Osteocyte (in vitro differentiated cells): ENCODE measurements around the gene KAT2B. TPM values are rescaled to one million over a fixed set of nuclear protein-coding genes. Genes with fewer than 3 reads are reported as not detected.

Experiments used
- DNase-seq: peaks from one replicate; pipeline ENCODE4 v3.0.0; 2021; ENCODE audit warnings: mixed read lengths; ENCODE audit not compliant: unreplicated experiment; ENCODE audit errors: extremely low spot score
- H3K27ac Mint-ChIP-seq: one replicate; pipeline ENCODE4 v1.8.0; 2021; ENCODE audit warnings: mild to moderate bottlenecking, mixed read lengths; ENCODE audit not compliant: unreplicated experiment
- H3K27me3 Mint-ChIP-seq: one replicate; pipeline ENCODE4 v1.8.0; 2021; ENCODE audit warnings: mixed read lengths; ENCODE audit not compliant: unreplicated experiment
- H3K36me3 Mint-ChIP-seq: one replicate; pipeline ENCODE4 v1.8.0; 2021; ENCODE audit warnings: mixed read lengths; ENCODE audit not compliant: unreplicated experiment
- H3K4me1 Mint-ChIP-seq: one replicate; pipeline ENCODE4 v1.8.0; 2021; ENCODE audit warnings: mixed read lengths; ENCODE audit not compliant: unreplicated experiment
- H3K4me3 Mint-ChIP-seq: one replicate; pipeline ENCODE4 v1.8.0; 2021; ENCODE audit warnings: mild to moderate bottlenecking, moderate library complexity, mixed read lengths; ENCODE audit not compliant: unreplicated experiment
- H3K9me3 Mint-ChIP-seq: one replicate; pipeline ENCODE4 v1.8.0; 2021; ENCODE audit warnings: mixed read lengths; ENCODE audit not compliant: unreplicated experiment
- total RNA-seq: library from RNA; stranded (reverse); gene quantifications from 2 replicates; pipeline ENCODE4 v1.2.1, GENCODE V29; 2021
- TF ChIP-seq, protein P1 (sequence below): fragments of 200-600 bp; sonication (generic); IDR thresholded peaks from 2 replicates; pipeline ENCODE4 v1.5.0; 2021; ENCODE audit warnings: antibody characterized with exemption, mild to moderate bottlenecking, moderate library complexity

KAT2B gene
- total RNA-seq, 1 donor from 2014 or later, result 15.7 TPM

DNA sequence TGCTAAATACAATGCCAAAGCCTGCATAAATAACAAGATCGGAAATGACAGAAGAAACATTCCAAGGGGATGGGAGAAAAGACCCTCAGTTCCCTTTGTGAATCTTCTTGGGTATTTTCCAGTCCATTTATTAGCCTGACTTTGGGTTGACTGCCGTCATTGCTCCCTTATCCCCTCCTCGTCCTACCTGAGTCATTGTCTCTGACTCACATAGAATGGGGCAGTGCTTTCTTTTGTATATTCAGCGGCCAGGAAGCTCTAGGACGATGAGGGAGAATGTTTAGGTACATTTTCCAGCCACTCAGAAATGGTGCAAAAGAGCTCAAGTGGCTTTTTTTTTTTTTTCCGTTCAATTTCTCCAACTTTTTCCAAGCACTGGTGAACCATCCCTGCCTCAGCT lies 71.6 kb downstream of the KAT2B start:
- Mint-ChIP-seq H3K4me3 (no peak overlapping the region), H3K9me3 (no peaks in the 10 kb centered on the region), H3K27ac (no peak overlapping the region), H3K36me3 (peaks cover 19% of the 10 kb centered on the region), H3K27me3 (no peaks in the 10 kb centered on the region), H3K4me1 (no peaks in the 10 kb centered on the region)
- TF ChIP-seq, protein P1, sequence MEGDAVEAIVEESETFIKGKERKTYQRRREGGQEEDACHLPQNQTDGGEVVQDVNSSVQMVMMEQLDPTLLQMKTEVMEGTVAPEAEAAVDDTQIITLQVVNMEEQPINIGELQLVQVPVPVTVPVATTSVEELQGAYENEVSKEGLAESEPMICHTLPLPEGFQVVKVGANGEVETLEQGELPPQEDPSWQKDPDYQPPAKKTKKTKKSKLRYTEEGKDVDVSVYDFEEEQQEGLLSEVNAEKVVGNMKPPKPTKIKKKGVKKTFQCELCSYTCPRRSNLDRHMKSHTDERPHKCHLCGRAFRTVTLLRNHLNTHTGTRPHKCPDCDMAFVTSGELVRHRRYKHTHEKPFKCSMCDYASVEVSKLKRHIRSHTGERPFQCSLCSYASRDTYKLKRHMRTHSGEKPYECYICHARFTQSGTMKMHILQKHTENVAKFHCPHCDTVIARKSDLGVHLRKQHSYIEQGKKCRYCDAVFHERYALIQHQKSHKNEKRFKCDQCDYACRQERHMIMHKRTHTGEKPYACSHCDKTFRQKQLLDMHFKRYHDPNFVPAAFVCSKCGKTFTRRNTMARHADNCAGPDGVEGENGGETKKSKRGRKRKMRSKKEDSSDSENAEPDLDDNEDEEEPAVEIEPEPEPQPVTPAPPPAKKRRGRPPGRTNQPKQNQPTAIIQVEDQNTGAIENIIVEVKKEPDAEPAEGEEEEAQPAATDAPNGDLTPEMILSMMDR, result no peak
- DNase-seq, result no peak

DNA sequence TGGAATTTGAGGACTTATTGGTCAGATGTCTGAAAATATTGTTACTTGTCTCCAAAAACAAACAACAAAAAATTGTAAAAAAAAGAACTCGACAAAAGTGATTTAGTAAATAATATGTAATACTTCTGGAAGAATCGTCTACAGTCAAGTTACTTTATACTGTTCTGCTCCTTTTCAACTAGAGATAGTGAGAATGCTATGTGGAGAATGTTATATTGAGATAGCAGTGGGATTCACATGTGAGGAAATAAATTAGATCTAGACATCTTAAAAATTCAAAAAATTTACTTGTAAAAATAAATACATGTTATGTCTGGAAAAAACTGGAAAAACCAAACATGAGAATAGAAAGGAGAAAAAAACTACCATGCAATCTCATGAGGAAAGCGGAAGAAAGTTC lies 80.8 kb downstream of the KAT2B start:
- Mint-ChIP-seq H3K27me3 (no peaks in the 10 kb centered on the region), H3K27ac (no peak overlapping the region), H3K4me1 (peaks cover 7% of the 10 kb centered on the region), H3K9me3 (no peaks in the 10 kb centered on the region), H3K4me3 (no peak overlapping the region), H3K36me3 (peaks cover 33% of the 10 kb centered on the region)
- no peak for DNase-seq
- TF ChIP-seq, protein P1, result no peak

DNA sequence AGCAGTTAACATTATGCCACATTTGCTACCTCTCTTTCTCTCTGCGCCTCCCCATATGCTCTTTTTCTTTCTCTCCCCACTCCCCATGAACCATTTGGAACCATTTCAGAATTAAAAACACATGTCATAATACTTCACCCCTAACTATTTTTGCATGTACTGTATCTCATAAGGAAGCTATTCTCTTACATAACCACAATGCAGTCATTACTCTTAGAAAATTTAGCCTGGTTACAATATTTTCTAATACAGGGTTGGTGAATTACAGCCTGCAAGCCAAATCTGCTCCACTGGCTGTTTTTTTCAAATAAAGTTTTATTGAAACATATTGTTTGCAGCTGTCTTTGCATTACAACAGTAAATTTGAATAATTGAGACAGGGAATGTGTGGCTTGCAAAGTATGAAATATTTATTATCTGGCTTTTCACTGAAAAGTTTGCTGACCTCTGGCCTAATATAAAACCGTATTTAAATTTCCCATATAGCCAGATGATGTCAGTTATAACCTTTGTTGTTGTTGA lies 82.9 kb downstream of the KAT2B start:
- Mint-ChIP-seq H3K9me3 (no peaks in the 10 kb centered on the region), H3K27me3 (no peaks in the 10 kb centered on the region), H3K4me3 (no peak overlapping the region), H3K36me3 (peaks cover 37% of the 10 kb centered on the region), H3K4me1 (peaks cover 9% of the 10 kb centered on the region), H3K27ac (no peak overlapping the region)
- TF ChIP-seq, protein P1, result no peak
- DNase-seq, result no peak

DNA sequence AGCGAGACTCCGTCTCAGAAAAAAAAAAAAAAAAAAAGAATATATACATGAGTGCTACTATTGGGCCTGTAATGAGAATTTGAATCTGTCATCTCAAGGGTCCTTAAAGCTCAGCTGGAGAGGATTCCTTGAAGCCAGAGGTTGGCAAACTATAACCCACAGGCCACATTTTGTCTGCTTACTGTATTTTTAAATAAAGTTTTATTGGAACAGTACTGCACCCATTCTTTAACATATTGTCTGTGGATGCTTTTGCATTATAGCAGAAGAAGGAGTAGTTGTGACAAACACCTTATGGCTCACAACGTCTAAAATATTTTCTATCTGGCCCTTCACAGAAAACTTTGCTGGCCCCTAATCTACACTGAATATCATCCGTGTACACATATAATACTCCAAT lies 85.0 kb downstream of the KAT2B start:
- H3K4me1 Mint-ChIP-seq, result peaks cover 9% of the 10 kb centered on the region
- DNase-seq, result no peak
- H3K36me3 Mint-ChIP-seq, result peaks cover 37% of the 10 kb centered on the region
- no peak overlapping the region for H3K4me3 Mint-ChIP-seq
- H3K9me3 Mint-ChIP-seq, result no peaks in the 10 kb centered on the region
- no peak overlapping the region for H3K27ac Mint-ChIP-seq
- no peaks in the 10 kb centered on the region for H3K27me3 Mint-ChIP-seq
- TF ChIP-seq, protein P1, result no peak

- Mint-ChIP-seq H3K27me3 (no peaks in the 10 kb centered on the region), H3K36me3 (peaks cover 35% of the 10 kb centered on the region), H3K4me3 (no peak overlapping the region), H3K4me1 (peaks cover 9% of the 10 kb centered on the region), H3K27ac (no peak overlapping the region), H3K9me3 (no peaks in the 10 kb centered on the region)
- DNase-seq, result no peak
- TF ChIP-seq, protein P1, result no peak
Measured at GRCh38 chr3:20125897-20126296, 85.7 kb downstream of the KAT2B start.
